PC-3 (cell line): ENCODE data around the gene CSRNP3. TPM values are rescaled to one million over a fixed set of nuclear protein-coding genes. Genes with fewer than 3 reads are reported as not detected.

ENCODE experiments used
- ATAC-seq: fragments of 200-7000 bp; cut with Tn5 transposase; 2 replicates; pipeline ENCODE4 v1.9.1; 2020; ENCODE audit warnings: mild to moderate bottlenecking, moderate library complexity
- BruUV-seq: library from RNA; stranded (reverse); fragments of 400-500 nt; replicated peaks from 2 replicates; lab custom pipeline; 2021; lab: Mats Ljungman, UMichigan
- CTCF ChIA-PET: fragments of 300-600 bp; sonication (Branson Sonifier 250); formaldehyde crosslinking; loops from one replicate; lab custom pipeline; 2022; ENCODE audit warnings: antibody characterized with exemption; lab: Charles Lee
- POLR2A ChIA-PET: fragments of 300-600 bp; sonication (Branson Sonifier 250); formaldehyde crosslinking; loops from one replicate; lab custom pipeline; 2022; ENCODE audit warnings: antibody characterized with exemption; ENCODE audit not compliant: unreplicated experiment; lab: Charles Lee
- DNase-seq: peaks from one replicate; pipeline ENCODE4 v3.0.0-alpha.2; 2015
- H2AFZ ChIP-seq: fragments of 300-600 bp; sonication (generic); 2 replicates; pipeline ENCODE4 v1.6.0; 2016; ENCODE audit warnings: antibody characterized with exemption, low read length
- H3F3A ChIP-seq: fragments of 300-600 bp; sonication (generic); one replicate; pipeline ENCODE4 v1.6.0; 2017; ENCODE audit warnings: antibody characterized with exemption, low read length, control low read depth, mild to moderate bottlenecking; ENCODE audit not compliant: unreplicated experiment
- H3K27ac ChIP-seq: fragments of 300-600 bp; sonication (generic); 2 replicates; pipeline ENCODE4 v1.5.1; 2016; ENCODE audit warnings: mild to moderate bottlenecking, low read length
- H3K27me3 ChIP-seq: fragments of 300-600 bp; sonication (generic); 2 replicates; pipeline ENCODE4 v1.6.1; 2016; ENCODE audit warnings: low read length, mixed read lengths
- H3K36me3 ChIP-seq: fragments of 300-600 bp; sonication (generic); 2 replicates; pipeline ENCODE4 v1.6.1; 2016; ENCODE audit warnings: low read depth, mixed run types, low read length, mixed read lengths
- H3K4me1 ChIP-seq: fragments of 300-600 bp; sonication (generic); 2 replicates; pipeline ENCODE4 v1.5.1; 2016; ENCODE audit warnings: low read length; ENCODE audit not compliant: insufficient read depth
- H3K4me2 ChIP-seq: fragments of 300-600 bp; sonication (generic); 2 replicates; pipeline ENCODE4 v1.6.0; 2016; ENCODE audit warnings: low read length
- H3K4me3 ChIP-seq: fragments of 300-600 bp; sonication (generic); 2 replicates; pipeline ENCODE4 v1.5.1; 2016; ENCODE audit warnings: mild to moderate bottlenecking, low read length, mixed read lengths
- H3K79me2 ChIP-seq: fragments of 300-600 bp; sonication (generic); 2 replicates; pipeline ENCODE4 v1.6.1; 2017; ENCODE audit warnings: low read length, mixed read lengths
- H3K9ac ChIP-seq: fragments of 300-600 bp; sonication (generic); 2 replicates; pipeline ENCODE4 v1.6.0; 2016; ENCODE audit warnings: mild to moderate bottlenecking, low read length
- H3K9me2 ChIP-seq: fragments of 300-600 bp; sonication (generic); replicated peaks from 2 replicates; pipeline ENCODE4 v1.6.1; 2016; ENCODE audit warnings: mixed run types, low read length, mixed read lengths
- H3K9me3 ChIP-seq: fragments of 300-600 bp; sonication (generic); 2 replicates; pipeline ENCODE4 v1.6.1; 2016; ENCODE audit warnings: low read length, mixed read lengths
- H4K20me1 ChIP-seq: fragments of 300-600 bp; sonication (generic); 2 replicates; pipeline ENCODE4 v1.6.1; 2016; ENCODE audit warnings: low read length, mixed read lengths
- CTCF ChIP-seq: fragments of 300-600 bp; sonication (generic); conservative IDR thresholded peaks from 2 replicates; pipeline ENCODE4 v1.5.1; 2017; ENCODE audit warnings: antibody characterized with exemption, low read depth, mild to moderate bottlenecking, low read length
- EZH2 ChIP-seq: fragments of 300-600 bp; sonication (generic); IDR thresholded peaks from one replicate; pipeline ENCODE4 v1.6.1; 2017; ENCODE audit warnings: antibody characterized with exemption, mild to moderate bottlenecking, low read length; ENCODE audit not compliant: unreplicated experiment
- EZH2phosphoT487 ChIP-seq: fragments of 300-600 bp; sonication (generic); IDR thresholded peaks from 2 replicates; pipeline ENCODE4 v1.6.1; 2018; ENCODE audit warnings: mild to moderate bottlenecking, antibody characterized with exemption, low read length, borderline replicate concordance
- intact Hi-C: fragments of 100-400 bp; cut with micrococcal nuclease; formaldehyde crosslinking; loops from 2 replicates; pipeline ENCODE4 v1.9.0; 2023
- total RNA-seq: library from RNA; depleted of rRNA; stranded (reverse); fragments of >200 nt; gene quantifications from 2 replicates; pipeline ENCODE4 v1.2.3, GENCODE V29; 2014

CSRNP3 gene
- total RNA-seq, 1 experiment from 2014 or later: 2.2 TPM

- BruUV-seq: no TSS peak
- ChIA-PET POLR2A (interaction anchor here (0.6 kb wide), 1 partner anchor 161 kb away, joined by 9 read pairs; no protein-coding TSS in a partner anchor), CTCF (interaction anchor here (0.6 kb wide), 1 partner anchor 368 kb away, joined by 3 read pairs; the partner anchor contains the start of gene SCN3A)
- no peaks in the 10 kb centered on the region for H3K27me3 ChIP-seq
- DNase-seq: no peak
- TF ChIP-seq CTCF (no peak), EZH2phosphoT487 (no peak), EZH2 (no peak)
- H3K4me2 ChIP-seq: no peak overlapping the region
- no peaks in the 10 kb centered on the region for H3K36me3 ChIP-seq
- intact Hi-C loops: loop anchor here (2.0 to 5.0 kb wide), 2 partner anchors 125 to 171 kb away; no protein-coding TSS in a partner anchor
- no peak overlapping the region for H2AFZ ChIP-seq
- H4K20me1 ChIP-seq: no peaks in the 10 kb centered on the region
- no peaks in the 10 kb centered on the region for H3K9me3 ChIP-seq
- peaks cover 14% of the 10 kb centered on the region for H3K4me1 ChIP-seq
- ATAC-seq: no peak
- no peaks in the 10 kb centered on the region for H3F3A ChIP-seq
- no peaks in the 10 kb centered on the region for H3K9me2 ChIP-seq
- H3K9ac ChIP-seq: no peak overlapping the region
- H3K4me3 ChIP-seq: no peak overlapping the region
- no peaks in the 10 kb centered on the region for H3K79me2 ChIP-seq
- H3K27ac ChIP-seq: no peak overlapping the region
Measured at GRCh38 chr2:165572151-165572550, 102.7 kb downstream of the CSRNP3 start.

- H3F3A ChIP-seq: no peaks in the 10 kb centered on the region
- peaks cover 14% of the 10 kb centered on the region for H3K4me1 ChIP-seq
- H3K27me3 ChIP-seq: no peaks in the 10 kb centered on the region
- H3K9me2 ChIP-seq: no peaks in the 10 kb centered on the region
- DNase-seq: peak; percentile 62
- H3K27ac ChIP-seq: peak overlapping the region; percentile 26
- H3K4me2 ChIP-seq: peak overlapping the region; percentile 91
- ChIA-PET POLR2A (interaction anchor here (0.6 kb wide), 1 partner anchor 404 kb away, joined by 5 read pairs; no protein-coding TSS in a partner anchor), CTCF (interaction anchor here (1.2 kb wide), 1 partner anchor 301 kb away, joined by 4 read pairs; no protein-coding TSS in a partner anchor)
- peak overlapping the region; percentile 23 for H3K9ac ChIP-seq
- peak overlapping the region; percentile 67 for H3K4me3 ChIP-seq
- no peak for TF ChIP-seq CTCF
- no peaks in the 10 kb centered on the region for H3K36me3 ChIP-seq
- no peaks in the 10 kb centered on the region for H3K9me3 ChIP-seq
- H4K20me1 ChIP-seq: no peaks in the 10 kb centered on the region
- peak; percentile 92 for ATAC-seq
- H3K79me2 ChIP-seq: no peaks in the 10 kb centered on the region
- peak overlapping the region; percentile 84 for H2AFZ ChIP-seq
- TSS peak; percentile 74 for BruUV-seq
- intact Hi-C loops: loop anchor here (1.0 to 5.0 kb wide), 3 partner anchors 124 to 173 kb away; no protein-coding TSS in a partner anchor
Measured at GRCh38 chr2:165573534-165574461, 104.3 kb downstream of the CSRNP3 start.
